Measurements from ENCODE around the gene IFI30.
A peak's percentile ranks its signal among the peaks of the same experiment; 100 is the strongest.
"Not testable (repeated sequence)": the region's sequence is repeated elsewhere in the genome, so short reads cannot be mapped to it uniquely, and the experiment has no call there.

IFI30 gene

GRCh38 chr19:18152817-18153555, 20.6 kb upstream of the IFI30 start, which contains the start of gene PIK3R2:
TSS of gene PIK3R2 (plus strand) at chr19:18153163. CDS start at chr19:18155880, 2,717 bp downstream.
- DNase-seq = peak; percentile 98

- DNase-seq = no peak
These were observed 20.0 kb upstream of the IFI30 start for GRCh38 chr19:18153556-18154134.

GRCh38 chr19:18155095-18156087, 18.2 kb upstream of the IFI30 start:
- DNase-seq = no peak

GRCh38 chr19:18156268-18156667, 17.3 kb upstream of the IFI30 start:
- DNase-seq = no peak

- no peak for DNase-seq
These were observed 16.7 kb upstream of the IFI30 start for GRCh38 chr19:18156841-18157464.

GRCh38 chr19:18157465-18158063, 16.0 kb upstream of the IFI30 start:
- DNase-seq = no peak

- DNase-seq = no peak
These were observed 15.1 kb upstream of the IFI30 start for GRCh38 chr19:18158467-18158866.

- not testable (repeated sequence) for DNase-seq
These were observed 14.5 kb upstream of the IFI30 start for GRCh38 chr19:18159059-18159616.

- no peak for DNase-seq
These were observed 13.8 kb upstream of the IFI30 start for GRCh38 chr19:18159810-18160209.

GRCh38 chr19:18160493-18160970, 13.1 kb upstream of the IFI30 start:
- no peak for DNase-seq

- no peak for DNase-seq
These were observed 12.5 kb upstream of the IFI30 start for GRCh38 chr19:18160971-18161635.

- DNase-seq = no peak
These were observed 12.0 kb upstream of the IFI30 start for GRCh38 chr19:18161636-18162002.

GRCh38 chr19:18164072-18164471, 9.5 kb upstream of the IFI30 start:
- no peak for DNase-seq

- DNase-seq = no peak
These were observed 7.6 kb upstream of the IFI30 start for GRCh38 chr19:18165794-18166544.

- DNase-seq = no peak
These were observed 6.6 kb upstream of the IFI30 start for GRCh38 chr19:18167011-18167410.

GRCh38 chr19:18167975-18168645, 5.5 kb upstream of the IFI30 start:
- DNase-seq = no peak

GRCh38 chr19:18168673-18169381, 4.8 kb upstream of the IFI30 start:
- DNase-seq = no peak

- DNase-seq = no peak
These were observed 2.8 kb upstream of the IFI30 start for GRCh38 chr19:18170714-18171255.

All from amniotic stem cell (primary cell).